Mesothelial cell of epicardium (in vitro differentiated cells): Measurements from ENCODE around the gene IL18RAP. TPM values are rescaled to one million over a fixed set of nuclear protein-coding genes. Genes with fewer than 3 reads are reported as not detected.

Experiments
- DNase-seq, 2 experiments: peaks; one replicate each; pipeline ENCODE4 v3.0.0; 2021; ENCODE audit warnings: low spot score in 2 of 2; ENCODE audit not compliant: unreplicated experiment in 2 of 2
- H3K27ac Mint-ChIP-seq: 2 replicates; pipeline ENCODE4 v1.8.0; 2021; ENCODE audit warnings: mixed read lengths
- H3K27me3 Mint-ChIP-seq: 2 replicates; pipeline ENCODE4 v1.8.0; 2021; ENCODE audit warnings: low read depth, mixed read lengths
- H3K36me3 Mint-ChIP-seq: 2 replicates; pipeline ENCODE4 v1.8.0; 2021; ENCODE audit warnings: mixed read lengths
- H3K4me1 Mint-ChIP-seq: 2 replicates; pipeline ENCODE4 v1.8.0; 2021; ENCODE audit warnings: mixed read lengths
- H3K4me3 Mint-ChIP-seq: 2 replicates; pipeline ENCODE4 v1.8.0; 2021; ENCODE audit warnings: mild to moderate bottlenecking, moderate library complexity, mixed read lengths
- H3K9me3 Mint-ChIP-seq: 2 replicates; pipeline ENCODE4 v1.8.0; 2021; ENCODE audit warnings: mixed read lengths
- CTCF ChIP-seq: fragments of 200-600 bp; sonication (generic); IDR thresholded peaks from one replicate; pipeline ENCODE4 v1.5.0; 2021; ENCODE audit warnings: antibody characterized with exemption; ENCODE audit not compliant: unreplicated experiment
- total RNA-seq: library from RNA; stranded (reverse); gene quantifications from 3 replicates; pipeline ENCODE4 v1.2.1, GENCODE V29; 2021

The IL18RAP gene
- total RNA-seq, 1 donor from 2014 or later: not detected

- Mint-ChIP-seq H3K9me3 (peaks cover 27% of the 10 kb centered on the region), H3K4me1 (no peaks in the 10 kb centered on the region), H3K27ac (no peak overlapping the region), H3K4me3 (no peak overlapping the region), H3K27me3 (peaks cover 3% of the 10 kb centered on the region), H3K36me3 (no peaks in the 10 kb centered on the region)
- no peak for DNase-seq
- TF ChIP-seq CTCF: no peak
Observed at GRCh38 chr2:102386867-102387541, 36.0 kb upstream of the IL18RAP start.

- no peak overlapping the region for H3K27ac Mint-ChIP-seq
- no peak overlapping the region for H3K4me3 Mint-ChIP-seq
- TF ChIP-seq CTCF: no peak
- H3K9me3 Mint-ChIP-seq: peaks cover 24% of the 10 kb centered on the region
- peaks cover 3% of the 10 kb centered on the region for H3K27me3 Mint-ChIP-seq
- no peaks in the 10 kb centered on the region for H3K36me3 Mint-ChIP-seq
- no peaks in the 10 kb centered on the region for H3K4me1 Mint-ChIP-seq
- no peak for DNase-seq
Observed at GRCh38 chr2:102387763-102388546, 35.0 kb upstream of the IL18RAP start.

- no peaks in the 10 kb centered on the region for H3K36me3 Mint-ChIP-seq
- H3K27ac Mint-ChIP-seq: no peak overlapping the region
- TF ChIP-seq CTCF: no peak
- H3K27me3 Mint-ChIP-seq: peaks cover 8% of the 10 kb centered on the region
- no peaks in the 10 kb centered on the region for H3K9me3 Mint-ChIP-seq
- H3K4me3 Mint-ChIP-seq: no peak overlapping the region
- H3K4me1 Mint-ChIP-seq: no peaks in the 10 kb centered on the region
- DNase-seq: no peak
Observed at GRCh38 chr2:102391565-102391964, 31.4 kb upstream of the IL18RAP start.

- Mint-ChIP-seq H3K36me3 (no peaks in the 10 kb centered on the region), H3K27me3 (peaks cover 8% of the 10 kb centered on the region), H3K27ac (no peak overlapping the region), H3K9me3 (no peaks in the 10 kb centered on the region), H3K4me3 (no peak overlapping the region), H3K4me1 (no peaks in the 10 kb centered on the region)
- no peak for TF ChIP-seq CTCF
- DNase-seq: no peak
Observed at GRCh38 chr2:102392096-102392495, 30.9 kb upstream of the IL18RAP start.

- H3K27me3 Mint-ChIP-seq: peaks cover 8% of the 10 kb centered on the region
- H3K36me3 Mint-ChIP-seq: no peaks in the 10 kb centered on the region
- no peak overlapping the region for H3K27ac Mint-ChIP-seq
- no peak overlapping the region for H3K4me3 Mint-ChIP-seq
- no peaks in the 10 kb centered on the region for H3K4me1 Mint-ChIP-seq
- TF ChIP-seq CTCF: no peak
- H3K9me3 Mint-ChIP-seq: no peaks in the 10 kb centered on the region
- no peak for DNase-seq
Observed at GRCh38 chr2:102392942-102393341, 30.0 kb upstream of the IL18RAP start.
